PC-3 (cell line): ENCODE data around the gene ARHGAP27.

ENCODE experiments used
- EZH2 ChIP-seq: fragments of 300-600 bp; sonication (generic); IDR thresholded peaks from one replicate; pipeline ENCODE4 v1.6.1; 2017; ENCODE audit warnings: antibody characterized with exemption, mild to moderate bottlenecking, low read length; ENCODE audit not compliant: unreplicated experiment
- EZH2phosphoT487 ChIP-seq: fragments of 300-600 bp; sonication (generic); IDR thresholded peaks from 2 replicates; pipeline ENCODE4 v1.6.1; 2018; ENCODE audit warnings: mild to moderate bottlenecking, antibody characterized with exemption, low read length, borderline replicate concordance
- TF ChIP-seq, protein P1 (sequence below): fragments of 300-600 bp; sonication (generic); conservative IDR thresholded peaks from 2 replicates; pipeline ENCODE4 v1.5.1; 2017; ENCODE audit warnings: antibody characterized with exemption, low read depth, mild to moderate bottlenecking, low read length

DNA sequence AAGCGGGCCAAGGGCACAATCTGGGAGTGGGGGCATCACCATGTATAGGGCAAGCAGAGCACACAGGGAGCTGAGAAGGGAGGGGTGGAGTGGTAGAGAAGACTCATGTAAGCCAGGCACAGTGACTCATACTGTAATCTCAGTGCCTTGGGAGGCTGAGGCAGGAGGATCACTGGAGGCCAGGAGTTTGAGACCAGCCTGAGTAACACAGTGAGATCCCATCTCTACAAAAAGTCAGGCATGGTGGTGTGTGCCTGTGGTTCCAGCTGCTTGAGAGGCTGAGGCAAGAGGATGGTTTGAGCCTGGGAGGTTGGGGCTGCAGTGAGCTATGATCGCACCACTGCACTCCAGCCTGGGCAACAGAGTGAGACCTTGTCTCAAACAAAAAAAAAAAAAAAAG, 40.8 kb downstream of the ARHGAP27 start:
- TF ChIP-seq, protein P1, sequence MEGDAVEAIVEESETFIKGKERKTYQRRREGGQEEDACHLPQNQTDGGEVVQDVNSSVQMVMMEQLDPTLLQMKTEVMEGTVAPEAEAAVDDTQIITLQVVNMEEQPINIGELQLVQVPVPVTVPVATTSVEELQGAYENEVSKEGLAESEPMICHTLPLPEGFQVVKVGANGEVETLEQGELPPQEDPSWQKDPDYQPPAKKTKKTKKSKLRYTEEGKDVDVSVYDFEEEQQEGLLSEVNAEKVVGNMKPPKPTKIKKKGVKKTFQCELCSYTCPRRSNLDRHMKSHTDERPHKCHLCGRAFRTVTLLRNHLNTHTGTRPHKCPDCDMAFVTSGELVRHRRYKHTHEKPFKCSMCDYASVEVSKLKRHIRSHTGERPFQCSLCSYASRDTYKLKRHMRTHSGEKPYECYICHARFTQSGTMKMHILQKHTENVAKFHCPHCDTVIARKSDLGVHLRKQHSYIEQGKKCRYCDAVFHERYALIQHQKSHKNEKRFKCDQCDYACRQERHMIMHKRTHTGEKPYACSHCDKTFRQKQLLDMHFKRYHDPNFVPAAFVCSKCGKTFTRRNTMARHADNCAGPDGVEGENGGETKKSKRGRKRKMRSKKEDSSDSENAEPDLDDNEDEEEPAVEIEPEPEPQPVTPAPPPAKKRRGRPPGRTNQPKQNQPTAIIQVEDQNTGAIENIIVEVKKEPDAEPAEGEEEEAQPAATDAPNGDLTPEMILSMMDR, result no peak
- TF ChIP-seq EZH2phosphoT487, result no peak
- no peak for TF ChIP-seq EZH2
